ENCODE data around the gene ATG7. TPM values are rescaled to one million over a fixed set of nuclear protein-coding genes. Genes with fewer than 3 reads are reported as not detected.

The ATG7 gene
- total RNA-seq, 1 experiment from 2014 or later = 36.0 TPM

GRCh38 chr3:11322931-11323330, 50.7 kb downstream of the ATG7 start:
- DNase-seq (ENCODE audit: low read depth, low spot score) = no peak
- intact Hi-C loops (cut with micrococcal nuclease; ENCODE audit: unreplicated experiment) (no loop called here), in situ Hi-C loops (cut with HindIII; ENCODE audit: low pct_unique_long_range_greater_than_20kb, low sequenced_read_pairs) (no loop called here)
- Histone ChIP-seq H3K4me3 (ENCODE audit: low read depth in 2 of 2, low read length in 2 of 2) (no peak overlapping the region), H3K4me1 (ENCODE audit: control insufficient read depth, insufficient read depth, low read length) (no peaks in the 10 kb centered on the region), H3K27ac (ENCODE audit: low read length) (no peak overlapping the region), H3K27me3 (ENCODE audit: control insufficient read depth, insufficient read depth, low read length) (no peaks in the 10 kb centered on the region), H3K36me3 (ENCODE audit: control insufficient read depth, insufficient read depth, low read length) (peaks cover 14% of the 10 kb centered on the region; the same call in 1 of the 2 replicates), H3K9me3 (ENCODE audit: control insufficient read depth, insufficient read depth, low read depth, low read length) (no peaks in the 10 kb centered on the region)
- ChIA-PET POLR2A (no interaction called here), CTCF (no interaction called here)
- no peak for ATAC-seq
- BruUV-seq (replicated peaks) = no TSS peak
- no peak for TF ChIP-seq SIN3A (IDR thresholded peaks at IDR 0.05; ENCODE audit: borderline replicate concordance, insufficient read depth, low read depth, low read length)
- no peak for TF ChIP-seq CTCF (IDR thresholded peaks at IDR 0.05)
- TF ChIP-seq POLR2AphosphoS5 (IDR thresholded peaks at IDR 0.05; ENCODE audit: low read depth, low read length) = no peak
- no peak for TF ChIP-seq REST (IDR thresholded peaks at IDR 0.05; ENCODE audit: insufficient read depth in 1 of 2, low read depth in 2 of 2, low read length in 1 of 2)
- no peak for TF ChIP-seq TCF7L2 (IDR thresholded peaks at IDR 0.05; ENCODE audit: low read depth, low read length)

- H3K9me3 ChIP-seq (ENCODE audit: control insufficient read depth, insufficient read depth, low read depth, low read length) = no peaks in the 10 kb centered on the region
- CTCF ChIA-PET = no interaction called here
- no peak overlapping the region for H3K27ac ChIP-seq (ENCODE audit: low read length)
- TF ChIP-seq POLR2AphosphoS5 (IDR thresholded peaks at IDR 0.05; ENCODE audit: low read depth, low read length) (no peak), SIN3A (IDR thresholded peaks at IDR 0.05; ENCODE audit: borderline replicate concordance, insufficient read depth, low read depth, low read length) (no peak), CTCF (IDR thresholded peaks at IDR 0.05) (no peak), REST (IDR thresholded peaks at IDR 0.05; ENCODE audit: insufficient read depth in 1 of 2, low read depth in 2 of 2, low read length in 1 of 2) (no peak)
- H3K4me1 ChIP-seq (ENCODE audit: control insufficient read depth, insufficient read depth, low read length) = no peaks in the 10 kb centered on the region
- no TSS peak for BruUV-seq (replicated peaks)
- in situ Hi-C loops (cut with HindIII; ENCODE audit: low pct_unique_long_range_greater_than_20kb, low sequenced_read_pairs) (no loop called here), intact Hi-C loops (cut with micrococcal nuclease; ENCODE audit: unreplicated experiment) (no loop called here)
- no peak for ATAC-seq
- no peak for DNase-seq (ENCODE audit: low read depth, low spot score)
- no peak overlapping the region for H3K4me3 ChIP-seq (ENCODE audit: low read depth in 2 of 2, low read length in 2 of 2)
- no peaks in the 10 kb centered on the region for H3K27me3 ChIP-seq (ENCODE audit: control insufficient read depth, insufficient read depth, low read length)
- peaks cover 11% of the 10 kb centered on the region; the same call in 1 of the 2 replicates for H3K36me3 ChIP-seq (ENCODE audit: control insufficient read depth, insufficient read depth, low read length)
- POLR2A ChIA-PET = no interaction called here
Measured at GRCh38 chr3:11323813-11324212, 51.6 kb downstream of the ATG7 start.
